HEK293T (cell line): Measurements from ENCODE around the gene CYP2C18.

Source experiments
- ARNT ChIP-seq: fragments of 450-650 bp; IDR thresholded peaks from 2 replicates; pipeline ENCODE4 v1.6.1; 2017; ENCODE audit warnings: mild to moderate bottlenecking
- BHLHE40 ChIP-seq: fragments of 450-650 bp; IDR thresholded peaks from 2 replicates; pipeline ENCODE4 v1.6.1; 2016; ENCODE audit warnings: mild to moderate bottlenecking, moderate library complexity, borderline replicate concordance
- CTBP1 ChIP-seq: fragments of 450-650 bp; IDR thresholded peaks from 2 replicates; pipeline ENCODE4 v1.6.1; 2016; ENCODE audit warnings: borderline replicate concordance
- ELF4 ChIP-seq: fragments of 450-650 bp; IDR thresholded peaks from 2 replicates; pipeline ENCODE4 v1.6.1; 2017; ENCODE audit warnings: antibody characterized with exemption
- FOXK2 ChIP-seq: fragments of 450-650 bp; IDR thresholded peaks from 2 replicates; pipeline ENCODE4 v1.6.1; 2016; ENCODE audit warnings: mild to moderate bottlenecking
- FOXM1 ChIP-seq: fragments of 450-650 bp; IDR thresholded peaks from 2 replicates; pipeline ENCODE4 v1.6.1; 2017; ENCODE audit warnings: mild to moderate bottlenecking, borderline replicate concordance
- HDGF ChIP-seq: fragments of 450-650 bp; IDR thresholded peaks from 2 replicates; pipeline ENCODE4 v1.6.1; 2017; ENCODE audit warnings: antibody characterized with exemption, borderline replicate concordance
- SP1 ChIP-seq: fragments of 450-650 bp; IDR thresholded peaks from 2 replicates; pipeline ENCODE4 v1.6.1; 2017
- TARDBP ChIP-seq: fragments of 450-650 bp; IDR thresholded peaks from 2 replicates; pipeline ENCODE4 v1.6.1; 2016
- ZNF384 ChIP-seq: fragments of 450-650 bp; IDR thresholded peaks from 2 replicates; pipeline ENCODE4 v1.6.1; 2016

DNA sequence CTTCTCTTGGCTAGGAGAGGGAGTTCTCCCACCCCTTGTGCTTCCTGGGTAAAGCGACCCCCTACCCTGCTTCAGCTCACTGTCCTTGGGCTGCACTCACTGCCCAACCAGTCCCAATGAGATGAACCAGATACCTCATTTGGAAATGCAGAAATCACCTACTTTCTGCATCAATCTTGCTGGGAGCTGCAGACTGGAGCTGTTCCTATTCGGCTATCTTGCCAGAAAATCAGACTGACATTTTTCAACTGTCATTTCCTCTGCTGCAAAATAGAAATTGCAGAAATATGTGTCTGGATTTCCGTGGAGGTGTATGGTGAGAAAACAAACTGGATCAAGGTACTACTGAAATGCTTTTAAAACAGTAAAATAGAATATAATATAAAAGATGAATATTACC is 43.0 kb upstream of the CYP2C18 start:
- no peak for TF ChIP-seq FOXM1
- TF ChIP-seq TARDBP = no peak
- TF ChIP-seq HDGF = no peak
- no peak for TF ChIP-seq ZNF384
- no peak for TF ChIP-seq SP1
- no peak for TF ChIP-seq FOXK2
- TF ChIP-seq CTBP1 = no peak
- TF ChIP-seq ELF4 = no peak
- TF ChIP-seq BHLHE40 = no peak
- TF ChIP-seq ARNT = no peak
